Fibroblast of skin of left quadriceps (primary cell): ENCODE results near the gene KRT13.

Source experiments
- DNase-seq, 2 experiments: peaks; one replicate each; pipeline ENCODE4 v3.0.0-alpha.2; 2013; ENCODE audit warnings: low read depth in 2 of 2

Gene KRT13

DNA sequence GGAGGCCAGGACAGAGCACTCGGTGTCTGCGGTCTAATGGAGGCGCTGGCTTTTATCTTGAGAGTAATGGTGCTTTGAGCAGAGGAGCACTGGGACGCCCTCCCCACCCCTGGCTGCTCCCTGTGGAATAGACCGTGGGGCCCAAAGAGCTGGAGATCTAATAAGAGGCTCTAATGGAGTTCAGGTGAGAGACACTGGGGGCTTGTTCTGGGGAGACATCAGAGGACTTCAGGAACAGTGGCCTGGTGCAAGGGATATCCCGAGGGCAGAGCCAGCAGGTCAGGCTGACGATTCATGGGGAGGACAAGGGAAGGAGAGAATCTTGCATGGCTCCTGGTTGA lies 32.2 kb upstream of the KRT13 start:
- DNase-seq: no peak

DNA sequence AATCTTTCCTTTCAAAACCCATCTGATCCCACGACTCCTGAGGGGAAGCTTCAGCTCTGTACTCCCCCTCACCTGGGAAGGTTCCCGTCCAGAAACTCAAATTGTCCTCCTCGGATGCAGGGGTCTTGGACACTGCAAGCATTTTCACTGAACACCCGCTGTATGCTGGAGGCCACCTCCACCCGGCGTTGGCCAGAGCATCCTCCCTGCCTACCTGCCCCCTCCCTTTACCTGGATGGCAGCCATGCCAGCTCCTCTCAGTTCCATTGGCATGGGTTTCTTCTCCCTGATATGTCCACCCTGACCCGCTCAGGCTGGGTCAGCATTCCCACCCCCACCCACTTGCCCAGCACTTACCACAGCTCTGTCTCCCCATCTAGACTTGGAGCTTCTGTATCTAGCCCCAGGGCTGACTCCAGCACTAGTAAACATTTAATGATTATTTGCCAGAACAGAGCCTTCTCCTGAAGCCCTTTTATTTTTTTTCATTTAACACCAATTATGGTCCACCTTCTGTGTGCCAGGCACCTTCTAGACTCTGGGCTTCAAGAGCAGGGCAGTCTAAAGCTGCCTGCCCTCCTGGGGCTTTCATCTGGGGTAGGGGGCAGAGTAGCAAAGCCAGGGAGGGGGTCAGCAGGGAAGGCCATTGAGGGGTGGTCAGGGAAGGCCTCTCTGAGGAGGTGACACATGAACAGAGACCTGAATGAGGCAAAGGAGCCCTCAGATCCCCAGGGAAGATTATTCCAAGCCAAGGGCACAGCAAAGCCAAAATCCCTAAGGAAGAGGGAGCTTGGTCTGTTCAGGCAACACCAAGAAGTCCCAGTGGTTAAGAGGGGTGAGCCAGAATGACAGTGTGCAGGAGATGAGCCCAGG lies 31.6 kb upstream of the KRT13 start:
- no peak for DNase-seq

DNA sequence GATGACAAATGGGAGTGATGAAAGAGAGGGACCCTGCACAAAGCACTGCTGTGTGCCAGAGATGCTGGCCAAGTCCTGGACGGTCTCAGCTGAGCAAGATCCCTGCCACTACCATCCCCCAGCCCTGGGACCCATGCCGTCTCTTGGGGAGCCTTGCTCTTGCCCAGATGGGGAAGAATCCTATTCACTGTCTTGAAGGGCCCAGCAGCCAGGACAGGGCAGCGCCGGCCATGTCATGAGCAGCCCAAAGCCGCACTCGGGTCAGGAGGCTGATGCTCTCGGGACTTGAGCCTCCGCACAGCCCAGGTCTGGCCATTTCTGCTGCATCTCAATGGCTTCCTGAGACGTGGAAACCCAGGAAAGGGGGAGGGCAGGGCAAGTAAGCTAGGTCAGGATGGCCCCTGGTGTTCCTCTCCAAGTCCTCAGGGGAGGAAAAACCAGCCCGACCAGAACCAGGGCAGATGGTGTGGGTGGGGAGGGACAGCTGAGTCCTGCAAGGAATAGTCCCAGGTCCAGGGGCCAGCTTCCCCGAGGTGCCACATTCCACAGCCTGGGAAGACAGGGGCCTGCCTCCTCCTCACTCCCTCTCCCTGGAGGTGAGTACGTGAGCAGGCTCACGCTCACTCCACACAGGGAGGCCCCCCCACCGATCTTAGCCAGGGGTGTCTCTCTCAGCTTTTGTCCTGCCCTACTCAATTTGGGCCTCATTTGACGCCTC lies 30.5 kb upstream of the KRT13 start:
- no peak for DNase-seq

DNA sequence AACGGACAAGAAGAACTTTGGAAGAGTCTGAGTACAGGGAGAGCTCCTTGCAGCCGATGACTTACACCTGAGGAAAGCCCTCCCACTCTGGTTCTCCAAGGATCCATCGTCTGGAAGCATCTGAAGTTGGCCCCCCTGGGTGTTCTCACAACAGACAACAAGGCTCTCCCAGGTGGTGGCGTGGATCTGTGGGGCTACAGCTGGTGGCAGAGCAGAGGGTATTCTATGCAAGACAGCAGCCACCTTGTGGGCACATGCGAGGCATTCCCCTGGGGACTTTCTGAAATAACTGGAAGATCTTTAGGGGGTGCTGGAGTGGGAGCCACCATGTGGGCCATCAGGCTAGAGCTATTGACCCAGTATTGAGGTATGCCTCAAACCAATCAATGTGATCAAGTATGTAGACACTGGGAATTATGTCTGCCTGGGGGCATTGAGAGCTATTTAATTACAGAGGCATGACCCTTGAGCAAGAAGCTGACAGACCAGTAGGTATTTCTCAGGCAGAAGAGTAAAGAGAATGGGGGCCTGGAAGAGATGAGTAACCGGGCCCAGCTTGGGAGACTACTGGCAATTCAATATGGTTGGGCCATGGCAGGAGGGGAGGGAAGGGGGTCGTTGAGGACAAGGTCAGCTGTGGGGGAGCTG lies 29.6 kb upstream of the KRT13 start:
- DNase-seq: no peak

DNA sequence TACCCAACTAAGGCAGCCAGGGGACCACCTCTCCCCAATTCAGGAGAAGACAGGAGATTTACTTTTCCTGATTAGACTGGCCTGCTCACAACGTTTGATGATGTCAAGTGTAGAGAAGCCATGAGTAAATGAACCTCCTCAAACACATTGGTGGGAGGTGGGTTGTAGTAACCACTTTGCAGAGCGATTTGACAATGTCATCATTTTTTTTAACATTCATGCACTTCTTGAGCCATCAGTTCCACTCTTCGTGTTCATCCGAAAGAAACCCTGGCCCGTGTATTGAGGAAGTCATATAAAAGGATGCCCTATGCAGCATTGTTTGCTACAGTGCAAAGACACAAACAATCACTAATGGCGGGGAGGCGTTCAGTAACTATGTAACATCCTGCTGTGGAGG lies 28.2 kb upstream of the KRT13 start:
- no peak for DNase-seq

DNA sequence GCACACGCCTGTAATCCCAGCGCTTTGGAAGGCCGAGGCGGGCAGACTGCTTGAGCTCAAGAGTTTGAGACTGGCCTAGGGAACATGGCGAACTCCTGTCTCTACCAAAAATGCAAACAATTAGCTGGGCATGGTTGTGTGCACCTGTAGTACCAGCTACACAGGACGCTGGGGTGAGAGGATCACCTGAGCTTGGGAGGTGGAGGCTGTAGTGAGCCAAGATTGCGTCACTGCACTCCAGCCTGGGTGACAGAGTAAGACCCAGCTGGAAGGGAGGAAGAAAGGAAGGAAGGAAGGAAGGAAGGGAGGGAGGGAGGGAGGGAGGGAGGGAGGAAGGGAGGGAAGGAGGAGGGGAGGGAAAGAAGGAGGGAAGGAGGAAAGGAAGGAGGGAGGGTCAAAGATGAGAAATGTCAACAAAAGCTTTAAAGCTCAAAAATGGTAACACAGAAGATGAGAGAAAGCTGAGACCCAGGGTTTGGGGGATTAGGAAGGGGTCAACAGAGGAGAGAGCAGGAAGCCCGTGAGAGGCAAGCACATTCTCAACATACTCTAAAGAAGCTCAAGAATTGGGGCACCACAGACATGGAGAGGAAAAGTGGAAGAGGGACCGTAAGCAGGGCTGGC lies 27.6 kb upstream of the KRT13 start:
- DNase-seq: no peak

DNA sequence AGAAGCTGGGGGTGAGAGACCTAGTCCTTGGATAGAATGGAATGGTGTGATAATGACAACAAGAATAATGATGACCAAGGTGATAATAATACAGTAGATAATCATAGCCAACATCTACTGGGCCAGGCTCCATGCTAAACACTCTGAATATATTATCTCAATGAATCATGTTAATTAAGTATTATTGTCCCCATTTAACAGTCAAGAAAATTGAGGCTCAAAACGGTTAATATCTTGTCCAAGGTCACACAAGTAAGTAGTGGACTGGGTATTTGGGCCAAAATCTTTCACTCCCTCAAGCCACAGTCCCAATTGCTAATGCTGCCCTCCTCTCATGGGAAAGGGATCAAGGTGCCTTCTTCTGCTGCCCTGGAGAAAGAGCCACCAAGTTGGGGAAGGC lies 26.6 kb upstream of the KRT13 start:
- DNase-seq: no peak

DNA sequence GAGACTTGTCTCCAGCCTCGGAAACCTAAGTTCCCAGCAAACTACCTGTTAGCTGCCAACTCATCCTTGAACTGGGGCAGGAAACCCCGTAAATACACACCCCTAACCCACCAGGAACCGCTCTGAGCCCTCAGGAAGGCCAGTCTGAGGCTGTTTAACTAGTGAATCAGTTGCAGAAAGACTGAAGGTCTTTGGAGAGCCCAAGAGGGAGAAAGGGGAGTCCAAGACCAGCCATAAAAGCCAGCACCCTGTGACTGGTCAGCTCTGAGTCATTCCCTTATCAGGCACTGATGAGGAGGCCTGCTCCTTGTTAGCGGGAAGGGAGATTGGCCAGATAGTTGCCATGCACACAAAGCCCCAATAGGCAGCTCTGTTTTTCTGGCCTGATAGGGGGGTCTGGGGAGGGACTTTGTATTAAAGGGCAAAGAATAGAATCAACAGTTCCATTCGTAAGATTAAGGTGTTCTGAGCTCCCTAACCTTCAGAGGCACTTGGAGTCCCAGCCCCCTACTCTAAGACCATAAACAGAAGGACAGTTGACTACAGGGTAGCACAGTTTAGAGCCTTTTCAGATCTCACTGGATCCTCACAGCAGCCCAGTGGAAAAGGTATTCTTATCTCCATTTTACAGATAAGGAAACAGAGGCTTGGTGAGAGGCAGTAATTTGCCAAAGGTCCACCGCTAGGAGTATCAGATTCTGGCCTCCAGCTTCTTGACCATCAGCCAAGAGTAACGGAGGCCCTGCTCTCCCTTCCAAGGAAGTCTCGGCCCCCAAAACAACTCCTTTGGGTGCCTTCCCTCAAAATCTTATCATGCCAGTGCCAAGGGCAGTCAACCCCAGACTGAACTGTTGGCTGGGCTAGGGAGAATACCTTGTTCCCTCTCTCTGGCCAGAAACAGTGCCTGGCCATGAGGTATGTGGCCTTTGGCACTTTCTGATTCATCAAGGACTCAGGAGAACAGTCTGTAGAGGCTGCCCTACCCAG lies 24.9 kb upstream of the KRT13 start:
- no peak for DNase-seq

DNA sequence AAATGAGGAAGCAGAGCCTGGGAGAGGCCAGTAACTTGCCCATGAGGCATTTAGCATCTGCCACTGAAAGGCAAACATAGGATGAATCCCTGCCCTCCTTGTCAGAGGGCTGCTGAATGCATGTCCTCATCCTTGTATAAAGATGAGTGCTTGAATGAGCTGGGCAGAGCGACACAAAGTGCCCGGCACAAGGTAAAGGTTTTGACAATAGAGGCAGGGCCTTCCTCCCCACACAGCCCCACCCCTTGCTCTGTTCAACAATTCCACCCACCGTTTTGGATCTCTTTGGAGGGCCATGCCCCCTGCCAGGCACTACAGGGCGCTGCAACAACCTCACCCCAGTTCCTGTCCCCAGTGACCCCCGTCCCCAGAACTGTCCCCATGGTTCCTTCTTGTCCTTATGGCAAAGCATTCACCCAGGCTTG lies 24.1 kb upstream of the KRT13 start:
- no peak for DNase-seq

DNA sequence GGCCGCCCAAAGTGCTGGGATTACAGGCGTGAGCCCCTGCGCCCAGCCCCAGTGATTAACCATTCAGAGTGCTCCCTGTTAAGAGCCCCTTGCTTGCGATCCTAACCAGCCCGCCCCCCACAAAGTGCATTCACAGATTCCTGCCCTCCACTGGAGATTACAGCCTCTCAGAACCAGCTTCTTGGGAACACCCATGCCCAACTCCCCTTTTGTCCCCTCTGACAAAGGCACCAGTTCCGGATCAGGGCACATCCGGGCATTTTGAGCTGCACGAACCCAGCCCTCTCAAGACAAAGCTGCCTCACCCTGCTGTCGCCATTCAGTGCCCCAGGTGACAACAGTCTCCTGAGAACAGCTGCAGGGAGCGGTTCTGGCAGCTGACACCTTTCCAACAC lies 23.5 kb upstream of the KRT13 start:
- no peak for DNase-seq

DNA sequence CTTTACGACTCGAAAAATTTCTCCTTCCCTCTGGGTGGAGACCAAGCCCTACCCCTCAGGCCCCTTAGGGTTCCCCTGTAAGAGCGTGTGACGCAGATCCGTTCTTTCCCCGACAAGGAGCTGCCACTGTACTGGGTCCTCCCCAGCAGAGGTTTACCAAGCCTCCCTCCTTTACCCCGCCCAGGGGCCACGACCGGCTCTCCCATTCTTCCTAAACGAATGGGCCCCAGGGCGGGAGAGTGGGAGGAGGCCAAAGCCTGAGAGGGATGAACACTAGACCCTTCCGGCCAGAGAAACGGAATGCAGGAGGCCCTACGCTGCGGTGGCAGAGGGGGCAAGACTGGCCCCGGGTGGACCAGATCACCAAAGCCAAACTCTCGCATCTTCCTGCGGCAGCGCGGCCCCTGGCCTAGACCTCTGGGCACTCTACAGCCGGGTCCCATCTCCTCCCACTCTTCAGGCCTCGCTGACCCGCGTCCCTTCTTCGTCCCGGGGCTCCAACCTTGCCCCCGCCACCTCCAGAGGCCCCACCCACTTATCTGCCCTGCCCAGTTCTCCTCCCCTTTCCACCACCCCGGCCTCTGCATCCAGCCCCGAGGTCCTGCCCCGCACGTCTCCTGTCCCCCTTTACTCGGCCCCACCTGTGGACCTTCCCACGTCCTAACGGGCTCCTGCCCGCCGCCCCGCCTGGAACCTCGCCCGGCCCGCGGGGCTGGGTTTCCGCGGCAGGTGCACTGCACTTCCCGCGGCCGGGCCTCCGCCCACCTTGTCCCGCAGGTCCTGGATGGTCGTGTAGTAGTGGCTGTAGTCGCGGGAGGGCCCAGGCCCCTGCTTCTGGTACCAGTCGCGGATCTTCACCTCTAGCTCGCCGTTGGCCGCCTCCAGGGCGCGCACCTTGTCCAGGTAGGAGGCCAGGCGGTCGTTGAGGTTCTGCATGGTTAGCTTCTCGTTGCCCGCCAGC lies 21.9 kb upstream of the KRT13 start:
- DNase-seq: no peak

DNA sequence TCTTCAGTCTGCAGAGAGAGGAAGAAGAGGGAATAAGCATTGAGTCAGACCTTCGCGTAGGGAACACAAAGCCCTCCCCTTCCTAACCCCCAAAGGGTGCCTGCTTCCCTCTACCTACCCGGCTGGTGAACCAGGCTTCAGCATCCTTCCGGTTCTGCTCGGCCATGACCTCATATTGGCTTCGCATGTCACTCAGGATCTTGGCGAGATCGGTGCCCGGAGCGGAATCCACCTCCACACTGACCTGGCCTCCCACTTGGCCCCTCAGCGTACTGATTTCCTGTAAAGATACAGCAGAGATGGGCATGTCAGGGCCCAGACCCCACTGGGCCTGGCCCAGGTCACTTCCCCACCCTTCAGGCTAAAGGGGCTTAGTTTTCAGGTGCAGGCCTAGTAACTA lies 18.8 kb upstream of the KRT13 start:
- DNase-seq: no peak

DNA sequence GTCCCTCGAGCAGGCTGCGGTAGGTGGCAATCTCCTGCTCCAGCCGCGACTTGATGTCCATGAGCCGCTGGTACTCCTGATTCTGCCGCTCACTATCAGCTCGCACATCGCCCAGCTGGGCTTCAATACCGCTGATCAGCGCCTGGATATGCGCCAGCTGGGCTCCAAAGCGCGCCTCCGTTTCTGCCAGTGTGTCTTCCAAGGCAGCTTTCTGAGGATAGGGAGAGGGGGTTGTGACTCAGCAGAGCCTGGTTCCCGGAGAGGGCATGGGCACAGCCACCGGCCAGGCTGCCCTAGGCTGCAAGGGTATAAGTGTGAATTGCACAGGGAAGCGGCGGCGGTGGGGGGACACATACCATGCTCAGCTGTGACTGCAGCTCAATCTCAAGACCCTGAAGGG lies 18.4 kb upstream of the KRT13 start:
- DNase-seq: no peak

DNA sequence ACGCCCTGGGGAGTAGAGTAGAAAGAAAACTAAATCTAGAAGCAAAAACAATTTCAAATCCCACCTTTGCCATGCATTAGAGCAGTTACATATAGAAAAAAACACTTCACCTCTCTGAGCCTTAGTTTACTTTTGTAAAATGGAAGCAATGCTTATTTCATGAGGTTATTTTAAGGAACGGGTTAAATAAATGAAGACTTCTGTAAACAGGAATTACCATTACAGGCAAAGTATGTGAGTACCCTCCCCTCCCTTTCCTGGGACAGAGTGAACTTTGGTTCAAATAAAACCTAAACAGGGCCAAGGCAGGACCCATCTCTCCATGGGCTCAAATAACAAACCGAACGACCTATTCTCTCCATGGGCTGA lies 17.8 kb upstream of the KRT13 start:
- no peak for DNase-seq

DNA sequence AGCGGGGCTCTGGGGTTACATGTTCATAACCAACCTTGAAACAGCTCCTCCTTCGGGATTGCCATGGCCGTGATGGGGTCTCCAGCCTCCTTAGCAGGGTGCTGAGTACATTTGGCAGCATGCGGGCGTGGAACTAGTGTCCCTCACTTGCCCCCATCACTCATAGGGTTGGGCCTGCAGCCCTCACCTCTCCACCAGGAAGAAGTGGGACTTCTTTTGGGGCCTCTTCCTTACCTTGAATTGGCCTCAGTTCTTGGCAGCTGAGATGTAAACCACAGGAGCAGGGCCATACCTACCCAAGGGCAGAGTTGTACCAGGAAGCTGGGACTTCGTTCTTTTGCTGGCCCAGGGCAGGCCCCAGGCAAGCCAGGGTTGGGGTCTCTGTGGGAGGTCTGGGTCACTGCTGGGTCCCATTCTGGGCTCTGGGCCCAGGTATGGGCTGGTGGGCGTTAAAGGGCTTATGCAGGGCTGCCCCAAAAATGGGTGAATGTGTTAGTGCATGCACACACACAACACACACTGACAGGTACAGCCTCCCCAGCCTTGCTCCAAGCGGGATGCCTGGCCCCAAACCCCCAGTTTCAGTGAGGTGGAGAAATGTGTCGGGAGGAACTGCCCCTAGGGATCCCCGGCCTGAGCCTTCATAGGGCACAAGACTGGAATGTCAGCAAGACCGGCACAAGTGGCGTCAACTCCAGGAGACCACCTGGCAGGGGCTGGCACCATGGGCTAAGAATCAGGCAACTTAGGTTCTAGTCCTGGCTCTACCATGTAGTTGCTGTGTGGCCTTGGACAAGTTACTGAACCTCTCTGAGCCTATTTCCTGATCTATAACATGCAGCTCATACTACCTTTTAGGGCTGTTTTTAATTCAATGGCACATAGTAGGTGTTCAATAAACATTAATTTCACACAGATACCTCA lies 17.2 kb upstream of the KRT13 start:
- no peak for DNase-seq

DNA sequence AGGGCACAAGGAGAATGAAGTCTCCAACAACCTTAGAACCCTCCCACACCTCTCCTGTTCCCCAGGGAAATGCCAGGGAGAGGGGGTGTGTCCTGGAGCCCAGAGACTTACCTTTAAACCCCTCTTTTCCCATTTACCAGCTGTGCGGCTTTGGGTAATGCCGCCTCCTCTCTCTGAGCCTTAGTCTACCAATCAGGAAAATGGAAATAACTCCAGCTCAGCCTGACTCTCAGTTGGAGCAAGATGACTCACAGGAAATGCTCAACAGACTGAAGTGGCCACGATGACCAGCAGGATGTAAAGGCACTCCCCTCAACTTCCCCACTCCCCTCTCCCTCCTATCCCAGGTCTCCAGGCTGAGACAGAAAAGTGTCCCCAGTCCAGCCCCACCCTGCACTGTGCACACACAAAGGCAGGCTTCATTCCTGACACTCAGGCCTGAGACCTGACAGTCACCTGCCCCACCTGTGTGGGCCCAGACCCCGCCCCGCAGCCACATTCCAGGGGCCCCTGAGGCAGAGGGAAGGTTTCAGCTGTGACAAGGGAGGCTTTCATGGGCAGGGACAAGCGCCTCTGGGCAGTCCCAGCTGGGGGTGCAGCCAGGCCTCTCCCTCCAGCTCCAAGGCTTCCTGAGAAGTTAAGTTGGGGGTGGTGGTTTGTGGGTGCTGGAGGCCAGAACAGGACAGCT lies 16.3 kb upstream of the KRT13 start:
- DNase-seq: no peak

DNA sequence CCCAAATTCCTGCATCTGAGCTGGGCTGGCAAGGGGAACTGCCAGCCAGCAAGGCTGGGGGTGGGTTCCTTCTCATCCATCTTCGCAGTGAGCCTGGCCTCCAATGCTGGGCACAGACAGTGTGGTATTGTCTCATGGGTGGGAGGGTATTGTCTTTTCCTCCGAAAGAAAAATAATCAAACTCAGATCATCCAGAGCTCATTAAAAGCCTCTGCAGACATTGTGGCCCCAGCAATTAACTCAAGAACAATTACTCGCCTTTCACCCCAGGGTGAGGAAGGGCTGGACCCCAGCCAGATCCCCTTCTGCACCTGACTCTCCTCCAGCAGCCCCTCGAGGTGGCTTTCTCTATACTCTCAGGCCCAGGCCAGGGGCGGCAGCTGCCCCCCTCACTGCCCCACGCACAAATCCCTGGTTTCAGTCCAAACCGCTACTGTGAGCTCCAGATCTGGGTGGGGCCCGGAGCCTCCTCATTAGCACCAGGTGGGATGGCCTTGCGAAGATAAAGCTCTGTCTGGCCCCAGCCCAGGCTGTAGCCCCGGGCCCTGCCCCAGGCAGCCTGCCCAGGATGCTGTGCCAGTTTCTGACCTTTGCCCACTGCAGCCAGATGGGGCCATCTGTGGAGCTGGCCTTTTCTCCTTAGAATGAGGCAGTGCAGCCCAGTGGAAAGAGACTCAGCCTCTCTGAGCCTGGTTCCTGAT lies 15.6 kb upstream of the KRT13 start:
- no peak for DNase-seq
